AG04450 (cell line): Measurements from ENCODE around the gene ZNF607. TPM values are rescaled to one million over a fixed set of nuclear protein-coding genes. Genes with fewer than 3 reads are reported as not detected.
A peak's percentile ranks its signal among the peaks of the same experiment; 100 is the strongest.

Experiments used
- CTCF ChIA-PET: fragments of 300-600, 350-600 bp; formaldehyde crosslinking; extraction: SDS; loops from one replicate; lab custom pipeline; 2022; ENCODE audit warnings: antibody characterized with exemption, inconsistent platforms; lab: Charles Lee
- POLR2A ChIA-PET: fragments of 350-600 bp; formaldehyde crosslinking; extraction: SDS; loops from one replicate; lab custom pipeline; 2021; ENCODE audit warnings: antibody characterized with exemption, inconsistent platforms; lab: Yijun Ruan, JAX
- DNase-seq: peaks from one replicate; pipeline ENCODE4 v3.0.0-alpha.2; 2011; ENCODE audit warnings: low read depth, low spot score
- H3K27ac ChIP-seq: one replicate; pipeline ENCODE4 v1.5.1; 2012; ENCODE audit warnings: low read depth, low read length, control low read depth
- H3K27me3 ChIP-seq: one replicate; pipeline ENCODE4 v1.6.0; 2012; ENCODE audit warnings: low read length; ENCODE audit not compliant: control insufficient read depth, insufficient read depth
- H3K4me3 ChIP-seq: 2 replicates; pipeline ENCODE4 v1.5.1; 2011; ENCODE audit warnings: mild to moderate bottlenecking, low read depth, low read length, control low read depth
- H3K9me3 ChIP-seq: 2 replicates; pipeline ENCODE4 v1.5.1; 2012; ENCODE audit warnings: low read length; ENCODE audit not compliant: control insufficient read depth, insufficient read depth
- polyA plus RNA-seq: library from polyadenylated mRNA; depleted of rRNA; stranded (reverse); fragments of >200 nt; gene quantifications from 2 replicates; pipeline ENCODE4 v1.2.3, GENCODE V29; 2011
- TF ChIP-seq, protein P1 (sequence below): IDR thresholded peaks from 2 replicates; pipeline ENCODE4 v1.5.1; 2011; ENCODE audit warnings: low read depth, low read length, control low read depth, inconsistent platforms

ZNF607 gene
- polyA plus RNA-seq, 1 experiment = 3.0 TPM

DNA sequence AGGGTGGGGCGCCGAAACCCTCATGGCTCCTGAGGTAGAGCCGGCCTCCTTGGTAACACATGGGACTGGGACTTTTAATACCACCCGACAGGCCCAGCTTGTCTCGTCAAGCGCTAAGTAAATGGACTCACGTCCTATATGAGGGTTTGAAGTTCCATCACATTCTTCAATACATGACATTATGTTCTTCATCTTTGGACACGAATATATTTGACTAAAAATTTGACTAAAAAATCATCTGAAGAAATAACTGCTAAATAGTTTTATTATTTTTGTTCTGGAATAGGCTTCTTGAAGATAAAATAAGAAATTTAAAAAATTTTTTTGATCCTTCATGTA, 335 bp upstream of the ZNF607 start:
- ChIA-PET CTCF (interaction anchor here (0.6 to 1.4 kb wide), 6 partner anchors 12 to 169 kb away, joined by 3 to 4 read pairs (median 3); no protein-coding TSS in a partner anchor), POLR2A (interaction anchor here (0.6 kb wide), 1 partner anchor 65 kb away, joined by 3 read pairs; the partner anchor contains the start of gene ZFP30)
- H3K9me3 ChIP-seq = no peaks in the 10 kb centered on the region; the same call in none of the 2 replicates
- TF ChIP-seq, protein P1, sequence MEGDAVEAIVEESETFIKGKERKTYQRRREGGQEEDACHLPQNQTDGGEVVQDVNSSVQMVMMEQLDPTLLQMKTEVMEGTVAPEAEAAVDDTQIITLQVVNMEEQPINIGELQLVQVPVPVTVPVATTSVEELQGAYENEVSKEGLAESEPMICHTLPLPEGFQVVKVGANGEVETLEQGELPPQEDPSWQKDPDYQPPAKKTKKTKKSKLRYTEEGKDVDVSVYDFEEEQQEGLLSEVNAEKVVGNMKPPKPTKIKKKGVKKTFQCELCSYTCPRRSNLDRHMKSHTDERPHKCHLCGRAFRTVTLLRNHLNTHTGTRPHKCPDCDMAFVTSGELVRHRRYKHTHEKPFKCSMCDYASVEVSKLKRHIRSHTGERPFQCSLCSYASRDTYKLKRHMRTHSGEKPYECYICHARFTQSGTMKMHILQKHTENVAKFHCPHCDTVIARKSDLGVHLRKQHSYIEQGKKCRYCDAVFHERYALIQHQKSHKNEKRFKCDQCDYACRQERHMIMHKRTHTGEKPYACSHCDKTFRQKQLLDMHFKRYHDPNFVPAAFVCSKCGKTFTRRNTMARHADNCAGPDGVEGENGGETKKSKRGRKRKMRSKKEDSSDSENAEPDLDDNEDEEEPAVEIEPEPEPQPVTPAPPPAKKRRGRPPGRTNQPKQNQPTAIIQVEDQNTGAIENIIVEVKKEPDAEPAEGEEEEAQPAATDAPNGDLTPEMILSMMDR = no peak
- DNase-seq = no peak
- H3K27ac ChIP-seq = no peak overlapping the region
- no peaks in the 10 kb centered on the region for H3K27me3 ChIP-seq
- peak overlapping the region; percentile 93 for H3K4me3 ChIP-seq

DNA sequence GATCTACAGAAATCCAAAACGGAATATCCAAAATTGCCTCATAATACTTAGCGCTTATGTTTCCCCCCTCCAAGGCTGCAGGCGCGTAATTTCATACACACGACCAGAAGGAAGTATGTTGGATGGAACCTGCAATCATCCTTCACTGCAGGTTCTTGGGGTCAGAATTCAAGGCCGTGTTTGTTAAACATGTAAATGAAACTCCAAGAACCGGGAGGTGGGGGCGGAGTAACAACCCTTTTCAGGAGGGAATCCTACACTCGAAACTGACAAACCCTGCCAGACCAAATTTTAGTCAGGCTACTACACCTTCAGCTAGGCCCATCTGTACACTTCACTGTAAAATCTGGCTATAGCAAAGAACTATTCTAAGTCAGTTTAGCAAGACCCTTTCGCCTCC, 1.3 kb downstream of the ZNF607 start:
- TF ChIP-seq, protein P1 = no peak

DNA sequence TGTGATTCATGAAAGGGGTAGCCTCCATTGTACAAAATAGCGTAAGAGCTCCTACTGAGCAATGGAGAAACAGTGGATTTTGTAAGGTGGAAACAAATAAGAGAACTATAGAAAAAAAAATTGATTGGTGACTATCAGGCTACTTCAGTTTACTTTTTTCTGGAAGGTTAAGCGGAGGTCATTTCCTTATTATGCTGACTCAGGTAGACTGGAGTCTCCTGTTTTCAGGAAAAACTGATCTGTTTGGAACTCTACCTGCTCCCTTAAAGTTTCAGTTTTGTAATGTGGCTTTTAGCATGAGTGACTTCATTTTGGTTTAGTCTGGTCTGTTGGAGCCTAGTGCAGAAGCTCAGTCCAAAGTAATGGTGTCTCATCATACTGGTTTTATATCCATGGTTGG, 3.4 kb downstream of the ZNF607 start:
- CTCF ChIA-PET = no interaction called here
- DNase-seq = no peak
- no peaks in the 10 kb centered on the region; the same call in none of the 2 replicates for H3K9me3 ChIP-seq
- H3K27ac ChIP-seq = no peak overlapping the region
- H3K27me3 ChIP-seq = no peaks in the 10 kb centered on the region
- TF ChIP-seq, protein P1 = no peak
- POLR2A ChIA-PET = no interaction called here
- no peak overlapping the region for H3K4me3 ChIP-seq

More for the DNA sequence above, 1.3 kb downstream of the ZNF607 start:
- ChIA-PET POLR2A (no interaction called here), CTCF (no interaction called here)
- Histone ChIP-seq H3K27ac (no peak overlapping the region), H3K9me3 (no peaks in the 10 kb centered on the region; the same call in none of the 2 replicates), H3K4me3 (peak overlapping the region; percentile 93), H3K27me3 (no peaks in the 10 kb centered on the region)
- DNase-seq = no peak

DNA sequence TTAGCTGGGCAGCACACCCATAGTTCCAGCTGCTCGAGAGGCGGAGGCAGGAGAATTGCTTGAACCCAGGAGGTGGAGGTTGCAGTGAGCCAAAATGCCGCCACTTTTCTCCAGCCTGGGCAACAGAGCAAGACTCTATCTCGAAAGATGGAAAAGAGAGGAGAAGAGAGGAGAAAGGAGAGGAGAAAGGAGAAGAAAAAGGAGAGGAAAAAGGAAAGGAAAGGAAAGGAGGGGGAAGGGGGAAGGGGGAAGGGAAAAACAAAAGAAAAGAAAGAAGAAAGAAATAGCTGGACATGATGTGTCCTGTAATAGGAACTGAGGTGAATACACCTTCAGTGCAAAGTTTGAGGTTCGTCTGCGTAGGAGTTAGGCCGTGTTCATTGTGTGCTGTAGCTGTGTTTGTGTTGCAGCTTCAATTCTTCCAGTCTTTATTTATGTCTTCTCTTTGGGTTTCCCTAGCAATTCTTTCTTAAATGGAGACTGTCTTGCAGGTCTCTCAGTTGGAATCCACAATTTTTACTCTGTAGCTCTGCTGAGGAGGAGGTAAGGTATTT, 13.4 kb downstream of the ZNF607 start:
- no peak for DNase-seq
- no peak overlapping the region for H3K27ac ChIP-seq
- H3K4me3 ChIP-seq = no peak overlapping the region
- ChIA-PET CTCF (no interaction called here), POLR2A (no interaction called here)
- peaks cover 10% of the 10 kb centered on the region for H3K9me3 ChIP-seq
- H3K27me3 ChIP-seq = no peaks in the 10 kb centered on the region
- TF ChIP-seq, protein P1 = no peak

DNA sequence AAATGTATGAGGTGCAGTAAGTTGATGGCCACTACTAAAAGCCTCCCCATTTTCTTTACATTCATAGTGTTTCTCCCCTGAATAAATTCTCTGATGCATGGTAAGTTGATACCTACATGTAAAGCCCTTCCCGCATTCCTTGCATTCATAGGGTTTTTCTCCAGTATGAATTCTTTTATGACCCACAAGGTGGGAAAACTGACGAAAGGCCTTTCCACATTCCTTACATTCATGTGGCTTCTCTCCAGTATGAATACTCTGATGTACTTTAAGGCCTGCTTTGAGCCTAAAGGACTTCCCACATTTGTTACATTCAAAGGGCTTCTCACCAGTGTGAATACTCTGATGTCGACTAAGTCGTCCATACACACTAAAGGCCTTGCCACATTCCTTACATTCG, 20.5 kb downstream of the ZNF607 start:
- TF ChIP-seq, protein P1 = no peak
- Histone ChIP-seq H3K9me3 (peaks cover 18% of the 10 kb centered on the region), H3K4me3 (no peak overlapping the region), H3K27ac (no peak overlapping the region), H3K27me3 (no peaks in the 10 kb centered on the region)
- CTCF ChIA-PET = no interaction called here
- DNase-seq = no peak
- POLR2A ChIA-PET = no interaction called here
